Endothelial cell of umbilical vein (primary cell): ENCODE data around the gene C17orf100. TPM values are rescaled to one million over a fixed set of nuclear protein-coding genes. Genes with fewer than 3 reads are reported as not detected.

Experiments used
- BruUV-seq: library from RNA; stranded (reverse); fragments of 400-500 nt; replicated peaks from 2 replicates; lab custom pipeline; 2021; lab: Mats Ljungman, UMichigan
- CTCF ChIA-PET: fragments of 300-600, 350-600 bp; sonication (Branson Sonifier 250); formaldehyde crosslinking; loops from one replicate; lab custom pipeline; 2021; ENCODE audit warnings: antibody characterized with exemption, inconsistent platforms; lab: Charles Lee
- POLR2A ChIA-PET: fragments of 300-600, 350-600 bp; sonication (Branson Sonifier 250); formaldehyde crosslinking; loops from one replicate; lab custom pipeline; 2021; ENCODE audit warnings: antibody characterized with exemption, inconsistent platforms; lab: Charles Lee
- DNase-seq: peaks from one replicate; pipeline ENCODE4 v3.0.0-alpha.2; 2011; ENCODE audit warnings: low read depth, low spot score
- FAIRE-seq: peaks from 2 replicates; lab custom pipeline; 2011; peaks lifted over from hg19 to GRCh38; lab: Jason Lieb, UNC
- H2AFZ ChIP-seq: 2 replicates; pipeline ENCODE4 v1.6.0; 2012; ENCODE audit warnings: low read depth, low read length, control low read depth, inconsistent platforms
- H3K27ac ChIP-seq: 2 replicates; pipeline ENCODE4 v1.5.1; 2011; ENCODE audit warnings: low read depth, mild to moderate bottlenecking, control low read depth, low read length, moderate library complexity; ENCODE audit not compliant: insufficient read depth
- H3K27me3 ChIP-seq, 2 experiments: 2 replicates each; pipeline versions ENCODE4 v1.6.0 to v1.6.1; 2011; ENCODE audit warnings: low read length in 2 of 2, mixed read lengths in 1 of 2; ENCODE audit not compliant: control insufficient read depth in 2 of 2, insufficient read depth in 2 of 2
- H3K36me3 ChIP-seq, 2 experiments: 2 replicates in 1 of 2; 3 replicates in 1 of 2; pipeline ENCODE4 v1.5.1; 2011; ENCODE audit warnings: low read length in 2 of 2, mild to moderate bottlenecking in 1 of 2, moderate library complexity in 1 of 2; ENCODE audit not compliant: control insufficient read depth in 2 of 2, insufficient read depth in 2 of 2; ENCODE audit errors: extremely low read depth in 1 of 2
- H3K4me1 ChIP-seq: 3 replicates; pipeline ENCODE4 v1.5.1; 2011; ENCODE audit warnings: mild to moderate bottlenecking, low read length; ENCODE audit not compliant: control insufficient read depth, insufficient read depth; ENCODE audit errors: extremely low read depth
- H3K4me2 ChIP-seq: 2 replicates; pipeline ENCODE4 v1.6.1; 2011; ENCODE audit warnings: low read length, control low read depth, mixed read lengths; ENCODE audit not compliant: insufficient read depth
- H3K4me3 ChIP-seq, 3 experiments: fragments of 200-600 bp in 1 of 3; sonication (generic), shearing (Covaris generic) in 1 of 3; replicated peaks in 1 of 3; 2 replicates each; pipeline ENCODE4 v1.5.1; 2011 to 2016; ENCODE audit warnings: control low read depth in 3 of 3, low read length in 3 of 3, mild to moderate bottlenecking in 2 of 3, inconsistent platforms in 1 of 3, low read depth in 1 of 3, moderate library complexity in 1 of 3; ENCODE audit not compliant: insufficient read depth in 1 of 3
- H3K79me2 ChIP-seq: 2 replicates; pipeline ENCODE4 v1.6.0; 2012; ENCODE audit warnings: low read length, inconsistent platforms; ENCODE audit not compliant: control insufficient read depth, insufficient read depth
- H3K9ac ChIP-seq: replicated peaks from 2 replicates; pipeline ENCODE3; 2011; ENCODE audit warnings: low read length, control low read depth; ENCODE audit not compliant: insufficient read depth; ENCODE audit errors: extremely low read depth
- H3K9me1 ChIP-seq: replicated peaks from 3 replicates; pipeline ENCODE4 v1.6.0; 2011; ENCODE audit warnings: mild to moderate bottlenecking, low read length; ENCODE audit not compliant: control insufficient read depth, insufficient read depth; ENCODE audit errors: extremely low read depth
- H3K9me3 ChIP-seq: replicated peaks from 2 replicates; pipeline ENCODE4 v1.5.1; 2012; ENCODE audit warnings: low read length, inconsistent platforms; ENCODE audit not compliant: control insufficient read depth, insufficient read depth
- H4K20me1 ChIP-seq: replicated peaks from 2 replicates; pipeline ENCODE3; 2011; ENCODE audit warnings: mild to moderate bottlenecking, low read length; ENCODE audit not compliant: control insufficient read depth, insufficient read depth; ENCODE audit errors: extremely low read depth
- CTCF ChIP-seq, 2 donors: IDR thresholded peaks; 1 replicate in 1 of 2; 2 replicates in 1 of 2; pipeline ENCODE4 v1.5.1; 2011; ENCODE audit warnings: low read length in 2 of 2, mild to moderate bottlenecking in 2 of 2, moderate library complexity in 2 of 2, control low read depth in 1 of 2, inconsistent platforms in 1 of 2, low read depth in 1 of 2; ENCODE audit not compliant: insufficient read depth in 1 of 2; ENCODE audit errors: extremely low read depth in 1 of 2
- FOS ChIP-seq: IDR thresholded peaks from 2 replicates; pipeline ENCODE4 v1.6.1; 2011; ENCODE audit warnings: mild to moderate bottlenecking, low read length, moderate library complexity, borderline replicate concordance; ENCODE audit not compliant: insufficient read depth
- GATA2 ChIP-seq: IDR thresholded peaks from 2 replicates; pipeline ENCODE4 v1.7.0; 2011; ENCODE audit warnings: low read depth, mild to moderate bottlenecking, moderate library complexity, mixed read lengths, low read length; ENCODE audit not compliant: insufficient read length, insufficient read depth
- JUN ChIP-seq: IDR thresholded peaks from 2 replicates; pipeline ENCODE4 v1.6.1; 2011; ENCODE audit warnings: borderline replicate concordance, low read depth; ENCODE audit not compliant: insufficient read length, insufficient read depth
- MYC ChIP-seq: IDR thresholded peaks from one replicate; pipeline ENCODE4 v1.6.1; 2011; ENCODE audit warnings: mild to moderate bottlenecking, low read depth, low read length
- POLR2A ChIP-seq: IDR thresholded peaks from 2 replicates; pipeline ENCODE4 v1.6.1; 2012; ENCODE audit warnings: low read depth, mild to moderate bottlenecking, control low read depth, low read length
- POLR2AphosphoS5 ChIP-seq: IDR thresholded peaks from 2 replicates; pipeline ENCODE4 v1.6.1; 2012; ENCODE audit warnings: low read depth, mild to moderate bottlenecking, control low read depth, low read length, moderate library complexity; ENCODE audit not compliant: insufficient read depth
- dilution Hi-C: fragments of 300-500 bp; cut with MboI; formaldehyde crosslinking; loops from one replicate; pipeline ENCODE4 v1.15.0; 2019; ENCODE audit warnings: low sequenced_read_pairs; ENCODE audit not compliant: extremely low pct_ligation_motif_present
- intact Hi-C: fragments of 100-400 bp; cut with micrococcal nuclease; formaldehyde crosslinking; loops from one replicate; pipeline ENCODE4 v1.10.0; 2022
- polyA plus RNA-seq, 4 experiments: library from polyadenylated mRNA; depleted of rRNA in 3 of 4; stranded (reverse) in 3 of 4; unstranded in 1 of 4; fragments of >200 nt; gene quantifications; 2 replicates each; pipeline versions ENCODE4 v1.2.1 to v1.2.3, GENCODE V29; 2011 to 2012; ENCODE audit warnings: missing spikeins in 1 of 4
- total RNA-seq: library from RNA; stranded (reverse); gene quantifications from 2 replicates; pipeline ENCODE4 v1.2.3, GENCODE V29; 2021
- TF ChIP-seq, protein P1 (sequence below): IDR thresholded peaks from 2 replicates; pipeline ENCODE4 v1.6.1; 2011; ENCODE audit not compliant: insufficient read depth, insufficient read length

The C17orf100 gene
- total and polyA plus RNA-seq, 2 donors (not counting 3 experiments of a cell fraction or from before 2014, with no cell fraction given), result 0.99 to 1.4 TPM

DNA sequence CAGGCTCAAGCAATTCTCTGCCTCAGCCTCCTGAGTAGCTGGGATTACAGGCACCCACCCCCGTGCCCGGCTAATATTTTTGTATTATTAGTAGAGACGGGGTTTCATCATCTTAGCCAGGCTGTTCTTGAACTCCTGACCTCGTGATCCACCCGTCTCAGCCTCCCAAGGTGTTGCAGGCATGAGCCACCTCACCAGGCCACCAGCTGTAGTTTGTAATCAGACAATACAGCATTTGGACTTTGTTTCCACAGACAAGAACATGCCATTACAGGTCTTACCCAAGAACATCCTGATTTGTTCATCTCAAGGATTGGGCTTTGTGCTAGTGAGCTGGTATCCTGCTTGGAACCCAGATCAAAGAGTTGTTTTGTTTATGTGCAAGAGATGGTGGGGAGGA, 30.1 kb downstream of the C17orf100 start:
- no peaks in the 10 kb centered on the region for H3K4me1 ChIP-seq
- FAIRE-seq (no peak), DNase-seq (no peak)
- no peak overlapping the region for H2AFZ ChIP-seq
- no peak overlapping the region for H3K27ac ChIP-seq
- H4K20me1 ChIP-seq, result no peaks in the 10 kb centered on the region
- no peaks in the 10 kb centered on the region for H3K79me2 ChIP-seq
- dilution Hi-C loops, result no loop called here
- H3K4me3 ChIP-seq, result no peak overlapping the region
- H3K9me3 ChIP-seq, result no peaks in the 10 kb centered on the region
- H3K36me3 ChIP-seq, result no peaks in the 10 kb centered on the region
- no peak overlapping the region for H3K4me2 ChIP-seq
- H3K27me3 ChIP-seq, result peaks cover 2 to 8% of the 10 kb centered on the region in 2 experiments
- ChIA-PET POLR2A (no interaction called here), CTCF (no interaction called here)
- H3K9me1 ChIP-seq, result no peaks in the 10 kb centered on the region
- BruUV-seq, result no TSS peak
- H3K9ac ChIP-seq, result no peak overlapping the region
- no peak for TF ChIP-seq CTCF (IDR thresholded peaks at IDR 0.05; ENCODE audit: extremely low read depth in 1 of 2, insufficient read depth in 1 of 2, low read depth in 1 of 2, low read length in 2 of 2)
- TF ChIP-seq POLR2AphosphoS5, result no peak
- no peak for TF ChIP-seq GATA2
- intact Hi-C loops, result no loop called here

- ChIA-PET POLR2A (no interaction called here), CTCF (interaction anchor here (0.9 to 1.3 kb wide), 2 partner anchors 16 to 229 kb away, joined by 3 read pairs; no protein-coding TSS in a partner anchor)
- Histone ChIP-seq H3K4me2 (no peak overlapping the region), H3K27ac (no peak overlapping the region), H3K9ac (no peak overlapping the region), H3K9me3 (no peaks in the 10 kb centered on the region), H4K20me1 (no peaks in the 10 kb centered on the region), H3K27me3 (peaks cover 2 to 8% of the 10 kb centered on the region in 2 experiments), H2AFZ (no peak overlapping the region), H3K4me3 (no peak overlapping the region), H3K79me2 (no peaks in the 10 kb centered on the region), H3K4me1 (no peaks in the 10 kb centered on the region), H3K9me1 (no peaks in the 10 kb centered on the region), H3K36me3 (no peaks in the 10 kb centered on the region)
- BruUV-seq, result no TSS peak
- intact Hi-C loops (no loop called here), dilution Hi-C loops (no loop called here)
- TF ChIP-seq GATA2, result no peak
- no peak for TF ChIP-seq FOS
- TF ChIP-seq JUN, result no peak
- TF ChIP-seq MYC, result no peak
- no peak for TF ChIP-seq POLR2A
- TF ChIP-seq CTCF (IDR thresholded peaks at IDR 0.05; ENCODE audit: extremely low read depth in 1 of 2, insufficient read depth in 1 of 2, low read depth in 1 of 2, low read length in 2 of 2), result no peak
- TF ChIP-seq, protein P1, sequence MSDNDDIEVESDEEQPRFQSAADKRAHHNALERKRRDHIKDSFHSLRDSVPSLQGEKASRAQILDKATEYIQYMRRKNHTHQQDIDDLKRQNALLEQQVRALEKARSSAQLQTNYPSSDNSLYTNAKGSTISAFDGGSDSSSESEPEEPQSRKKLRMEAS, result no peak
- no peak for TF ChIP-seq POLR2AphosphoS5
- DNase-seq (no peak), FAIRE-seq (no peak)
These were observed 30.8 kb downstream of the C17orf100 start for GRCh38 chr17:6682339-6682738.
